PC-9 (cell line): ENCODE measurements around the gene COL15A1. TPM values are rescaled to one million over a fixed set of nuclear protein-coding genes. Genes with fewer than 3 reads are reported as not detected.

Experiments used
- BruUV-seq: library from RNA; stranded (reverse); fragments of 400-500 nt; replicated peaks from 2 replicates; lab custom pipeline; 2021; lab: Mats Ljungman, UMichigan
- CTCF ChIA-PET: fragments of 300-600 bp; sonication (Branson Sonifier 250); formaldehyde crosslinking; loops from one replicate; lab custom pipeline; 2022; ENCODE audit warnings: antibody characterized with exemption; lab: Charles Lee
- POLR2A ChIA-PET: fragments of 300-600 bp; sonication (Branson Sonifier 250); formaldehyde crosslinking; loops from one replicate; lab custom pipeline; 2022; ENCODE audit warnings: antibody characterized with exemption; ENCODE audit not compliant: unreplicated experiment; lab: Charles Lee
- DNase-seq, 2 experiments: peaks; one replicate each; pipeline versions ENCODE4 v3.0.0 to v3.0.0-alpha.2; 2015 to 2022; ENCODE audit warnings: mixed read lengths in 1 of 2
- H2AFZ ChIP-seq: fragments of 200-600 bp; sonication (generic); 2 replicates; pipeline ENCODE4 v1.8.1; 2017; ENCODE audit warnings: antibody characterized with exemption
- H3F3A ChIP-seq: fragments of 200-600 bp; sonication (generic); 2 replicates; pipeline ENCODE4 v1.8.1; 2017; ENCODE audit warnings: antibody characterized with exemption, mild to moderate bottlenecking, low read depth; ENCODE audit not compliant: insufficient read depth
- H3K27ac ChIP-seq: fragments of 200-600 bp; sonication (generic); 2 replicates; pipeline ENCODE4 v1.6.1; 2016; ENCODE audit warnings: mixed run types
- H3K27me3 ChIP-seq: fragments of 200-600 bp; sonication (generic); 2 replicates; pipeline ENCODE4 v1.6.1; 2016; ENCODE audit warnings: low read depth, mixed run types; ENCODE audit not compliant: insufficient read depth
- H3K36me3 ChIP-seq: fragments of 200-600 bp; sonication (generic); 2 replicates; pipeline ENCODE4 v1.6.1; 2016; ENCODE audit warnings: low read depth, mixed run types
- H3K4me1 ChIP-seq: fragments of 200-600 bp; sonication (generic); replicated peaks from 2 replicates; pipeline ENCODE4 v1.6.1; 2016; ENCODE audit warnings: mixed run types; ENCODE audit not compliant: insufficient read depth
- H3K4me2 ChIP-seq: fragments of 200-600 bp; sonication (generic); 2 replicates; pipeline ENCODE4 v1.6.1; 2017; ENCODE audit warnings: mixed run types
- H3K4me3 ChIP-seq: fragments of 200-600 bp; sonication (generic); 2 replicates; pipeline ENCODE4 v1.6.1; 2016; ENCODE audit warnings: mixed run types
- H3K79me2 ChIP-seq: fragments of 200-600 bp; sonication (generic); 2 replicates; pipeline ENCODE4 v1.6.1; 2017; ENCODE audit warnings: low read depth, mixed run types
- H3K9me2 ChIP-seq: fragments of 200-600 bp; sonication (generic); 2 replicates; pipeline ENCODE4 v1.8.1; 2017; ENCODE audit warnings: mild to moderate bottlenecking; ENCODE audit not compliant: insufficient read depth
- H3K9me3 ChIP-seq: fragments of 200-600 bp; sonication (generic); 2 replicates; pipeline ENCODE4 v1.8.1; 2016; ENCODE audit warnings: low read depth; ENCODE audit not compliant: insufficient read depth
- H4K20me1 ChIP-seq: fragments of 200-600 bp; sonication (generic); 2 replicates; pipeline ENCODE4 v1.8.1; 2017; ENCODE audit not compliant: insufficient read depth
- CTCF ChIP-seq: fragments of 200-600 bp; sonication (generic); conservative IDR thresholded peaks from 2 replicates; pipeline ENCODE4 v1.6.1; 2017; ENCODE audit warnings: mixed run types, antibody characterized with exemption, mild to moderate bottlenecking, moderate library complexity
- EZH2 ChIP-seq: fragments of 200-600 bp; sonication (generic); IDR thresholded peaks from 2 replicates; pipeline ENCODE4 v1.8.0; 2017; ENCODE audit warnings: antibody characterized with exemption, low read depth
- intact Hi-C: fragments of 100-400 bp; cut with micrococcal nuclease; formaldehyde crosslinking; loops from one replicate; pipeline ENCODE4 v1.10.0; 2022; ENCODE audit not compliant: unreplicated experiment
- total RNA-seq: library from RNA; stranded (reverse); gene quantifications from 2 replicates; pipeline ENCODE4 v1.2.3, GENCODE V29; 2021

Gene COL15A1
- total RNA-seq, 1 experiment from 2014 or later: not detected

GRCh38 chr9:99071313-99072039 lies 127.8 kb downstream of the COL15A1 start:
- Histone ChIP-seq H3K4me3 (no peak overlapping the region), H3K27me3 (no peaks in the 10 kb centered on the region), H3K36me3 (no peaks in the 10 kb centered on the region), H3K9me3 (no peaks in the 10 kb centered on the region), H3K27ac (no peak overlapping the region), H3K4me2 (no peak overlapping the region), H3K79me2 (no peaks in the 10 kb centered on the region), H3K9me2 (no peaks in the 10 kb centered on the region), H3F3A (no peaks in the 10 kb centered on the region), H3K4me1 (no peaks in the 10 kb centered on the region), H4K20me1 (no peaks in the 10 kb centered on the region), H2AFZ (no peak overlapping the region)
- POLR2A ChIA-PET: interaction anchor here (0.6 kb wide), 1 partner anchor 17 kb away, joined by 11 read pairs; no protein-coding TSS in a partner anchor
- intact Hi-C loops: no loop called here
- no TSS peak for BruUV-seq
- TF ChIP-seq EZH2 (no peak), CTCF (no peak)
- CTCF ChIA-PET: no interaction called here
- no peak for DNase-seq

GRCh38 chr9:99072040-99072394 lies 128.3 kb downstream of the COL15A1 start:
- Histone ChIP-seq H2AFZ (no peak overlapping the region), H3K4me2 (no peak overlapping the region), H3K27ac (no peak overlapping the region), H4K20me1 (no peaks in the 10 kb centered on the region), H3K27me3 (no peaks in the 10 kb centered on the region), H3K4me3 (no peak overlapping the region), H3K4me1 (no peaks in the 10 kb centered on the region), H3K9me3 (no peaks in the 10 kb centered on the region), H3K9me2 (no peaks in the 10 kb centered on the region), H3K79me2 (no peaks in the 10 kb centered on the region), H3K36me3 (no peaks in the 10 kb centered on the region), H3F3A (no peaks in the 10 kb centered on the region)
- intact Hi-C loops: no loop called here
- no peak for DNase-seq
- no TSS peak for BruUV-seq
- TF ChIP-seq EZH2 (no peak), CTCF (no peak)
- CTCF ChIA-PET: no interaction called here
- POLR2A ChIA-PET: no interaction called here

- Histone ChIP-seq H3K27me3 (no peaks in the 10 kb centered on the region), H3F3A (no peaks in the 10 kb centered on the region), H3K4me2 (no peak overlapping the region), H3K79me2 (no peaks in the 10 kb centered on the region), H3K27ac (no peak overlapping the region), H3K4me1 (no peaks in the 10 kb centered on the region), H3K9me3 (no peaks in the 10 kb centered on the region), H3K9me2 (no peaks in the 10 kb centered on the region), H2AFZ (no peak overlapping the region), H3K36me3 (no peaks in the 10 kb centered on the region), H3K4me3 (no peak overlapping the region), H4K20me1 (no peaks in the 10 kb centered on the region)
- BruUV-seq: no TSS peak
- TF ChIP-seq EZH2: no peak
- no peak for TF ChIP-seq CTCF
- ChIA-PET CTCF (no interaction called here), POLR2A (no interaction called here)
- intact Hi-C loops: no loop called here
- no peak for DNase-seq
Measured at GRCh38 chr9:99073347-99073746, 129.6 kb downstream of the COL15A1 start.
